Liver (tissue), 9 donors: Measurements from ENCODE around the gene CA11. TPM values are rescaled to one million over a fixed set of nuclear protein-coding genes. Genes with fewer than 3 reads are reported as not detected.

Experiments
- DNase-seq: peaks from one replicate; pipeline ENCODE4 v3.0.0-alpha.2; 2017; ENCODE audit warnings: low spot score
- H3K27ac ChIP-seq, 2 donors: one replicate each; pipeline ENCODE4 v1.7.0; 2013; ENCODE audit warnings: inconsistent platforms in 2 of 2, low read length in 2 of 2, control low read depth in 1 of 2, low read depth in 1 of 2, mild to moderate bottlenecking in 1 of 2
- H3K27me3 ChIP-seq, 4 donors: one replicate each; pipeline versions ENCODE4 v1.6.1 to v1.7.0; 2013; ENCODE audit warnings: low read length in 3 of 4, inconsistent platforms in 1 of 4, mild to moderate bottlenecking in 1 of 4, moderate library complexity in 1 of 4; ENCODE audit not compliant: control insufficient read depth in 4 of 4, insufficient read depth in 4 of 4
- H3K36me3 ChIP-seq, 4 donors: one replicate each; pipeline versions ENCODE4 v1.6.1 to v1.7.0; 2013; ENCODE audit warnings: low read length in 3 of 4, mild to moderate bottlenecking in 3 of 4, low read depth in 1 of 4, moderate library complexity in 1 of 4; ENCODE audit not compliant: control insufficient read depth in 4 of 4, insufficient read depth in 3 of 4
- H3K4me1 ChIP-seq, 4 donors: one replicate each; pipeline versions ENCODE4 v1.6.1 to v1.7.0; 2013; ENCODE audit warnings: low read length in 3 of 4, mild to moderate bottlenecking in 3 of 4, moderate library complexity in 1 of 4; ENCODE audit not compliant: control insufficient read depth in 4 of 4, insufficient read depth in 4 of 4
- H3K4me3 ChIP-seq, 3 donors: one replicate each; pipeline versions ENCODE4 v1.6.1 to v1.7.0; 2013; ENCODE audit warnings: low read length in 3 of 3, control low read depth in 1 of 3, low read depth in 1 of 3, mild to moderate bottlenecking in 1 of 3
- H3K9ac ChIP-seq, 2 donors: one replicate each; pipeline ENCODE4 v1.7.0; 2013; ENCODE audit warnings: low read length in 2 of 2, mild to moderate bottlenecking in 2 of 2, moderate library complexity in 2 of 2, control low read depth in 1 of 2, low read depth in 1 of 2
- H3K9me3 ChIP-seq, 4 donors: one replicate each; pipeline versions ENCODE4 v1.6.1 to v1.7.0; 2013; ENCODE audit warnings: low read length in 3 of 4; ENCODE audit not compliant: control insufficient read depth in 4 of 4
- ATF3 ChIP-seq: IDR thresholded peaks from 2 replicates; pipeline ENCODE4 v1.6.1; 2016; ENCODE audit warnings: antibody characterized with exemption
- FOXA1 ChIP-seq: IDR thresholded peaks from 2 replicates; pipeline ENCODE4 v1.6.1; 2016; ENCODE audit warnings: antibody characterized with exemption
- GABPA ChIP-seq, 2 donors: IDR thresholded peaks in 1 of 2; conservative IDR thresholded peaks in 1 of 2; 2 replicates each; pipeline ENCODE4 v1.6.1; 2016; ENCODE audit warnings: antibody characterized with exemption in 2 of 2, mild to moderate bottlenecking in 1 of 2, moderate library complexity in 1 of 2
- HNF4A ChIP-seq, 2 donors: conservative IDR thresholded peaks; 2 replicates each; pipeline ENCODE4 v1.6.1; 2016; ENCODE audit warnings: antibody characterized with exemption in 2 of 2, mild to moderate bottlenecking in 2 of 2
- RAD21 ChIP-seq, 2 donors: IDR thresholded peaks; 2 replicates each; pipeline ENCODE4 v1.6.1; 2016; ENCODE audit warnings: antibody characterized with exemption in 2 of 2, mild to moderate bottlenecking in 2 of 2
- RXRA ChIP-seq, 2 donors: IDR thresholded peaks; 2 replicates each; pipeline ENCODE4 v1.6.1; 2017 to 2018; ENCODE audit warnings: antibody characterized with exemption in 2 of 2, mild to moderate bottlenecking in 1 of 2
- SP1 ChIP-seq: IDR thresholded peaks from 2 replicates; pipeline ENCODE4 v1.6.1; 2018; ENCODE audit warnings: antibody characterized with exemption, mild to moderate bottlenecking
- WGBS: extraction: QIAGEN DNeasy Blood & Tissue Kit; methylation state at CpG from one replicate; pipeline ENCODE4 v1.1.7; 2013; 5-methylcytosine and 5-hydroxymethylcytosine counted together
- polyA plus RNA-seq, 2 donors: library from polyadenylated mRNA; stranded (reverse) in 1 of 2; unstranded in 1 of 2; fragments of 200-250 nt in 1 of 2; fragments of >200 nt in 1 of 2; fragmentation: Nextera tagmentation in 1 of 2; extraction: Ambion mirVana in 1 of 2; gene quantifications; one replicate each; pipeline versions ENCODE4 v1.2.1 to v1.2.3, GENCODE V29; 2013 to 2015
- total RNA-seq, 2 donors: library from RNA; depleted of rRNA; stranded (reverse); fragments of >200 nt; gene quantifications; one replicate each; pipeline ENCODE4 v1.2.3, GENCODE V29; 2014
- TF ChIP-seq, protein P1 (sequence below): fragments of 150-350 bp; IDR thresholded peaks from 2 replicates; pipeline ENCODE4 v1.5.1; 2017; ENCODE audit warnings: improper control_type of control experiment, low read depth, low read length; ENCODE audit not compliant: missing input control
- TF ChIP-seq, protein P2 (sequence below): IDR thresholded peaks from 2 replicates; pipeline ENCODE4 v1.6.1; 2016; ENCODE audit warnings: antibody characterized with exemption, mild to moderate bottlenecking
- TF ChIP-seq, protein P3 (sequence below): IDR thresholded peaks from 2 replicates; pipeline ENCODE4 v1.6.1; 2016; ENCODE audit warnings: antibody characterized with exemption
- donor health status: healthy.
- donor health status: healthy.
- donor health status: healthy.
- donor health status: healthy.
- donor health status: healthy.

The CA11 gene
- total and polyA plus RNA-seq, 4 donors = 0.09 to 1.1 (median 0.34) TPM

GRCh38 chr19:48629297-48629598 is 16.7 kb downstream of the CA11 start:
- H3K9ac ChIP-seq = no peak overlapping the region
- H3K9me3 ChIP-seq = no peaks in the 10 kb centered on the region
- H3K4me3 ChIP-seq = no peak overlapping the region
- TF ChIP-seq, protein P1, sequence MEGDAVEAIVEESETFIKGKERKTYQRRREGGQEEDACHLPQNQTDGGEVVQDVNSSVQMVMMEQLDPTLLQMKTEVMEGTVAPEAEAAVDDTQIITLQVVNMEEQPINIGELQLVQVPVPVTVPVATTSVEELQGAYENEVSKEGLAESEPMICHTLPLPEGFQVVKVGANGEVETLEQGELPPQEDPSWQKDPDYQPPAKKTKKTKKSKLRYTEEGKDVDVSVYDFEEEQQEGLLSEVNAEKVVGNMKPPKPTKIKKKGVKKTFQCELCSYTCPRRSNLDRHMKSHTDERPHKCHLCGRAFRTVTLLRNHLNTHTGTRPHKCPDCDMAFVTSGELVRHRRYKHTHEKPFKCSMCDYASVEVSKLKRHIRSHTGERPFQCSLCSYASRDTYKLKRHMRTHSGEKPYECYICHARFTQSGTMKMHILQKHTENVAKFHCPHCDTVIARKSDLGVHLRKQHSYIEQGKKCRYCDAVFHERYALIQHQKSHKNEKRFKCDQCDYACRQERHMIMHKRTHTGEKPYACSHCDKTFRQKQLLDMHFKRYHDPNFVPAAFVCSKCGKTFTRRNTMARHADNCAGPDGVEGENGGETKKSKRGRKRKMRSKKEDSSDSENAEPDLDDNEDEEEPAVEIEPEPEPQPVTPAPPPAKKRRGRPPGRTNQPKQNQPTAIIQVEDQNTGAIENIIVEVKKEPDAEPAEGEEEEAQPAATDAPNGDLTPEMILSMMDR = no peak
- TF ChIP-seq, protein P2, sequence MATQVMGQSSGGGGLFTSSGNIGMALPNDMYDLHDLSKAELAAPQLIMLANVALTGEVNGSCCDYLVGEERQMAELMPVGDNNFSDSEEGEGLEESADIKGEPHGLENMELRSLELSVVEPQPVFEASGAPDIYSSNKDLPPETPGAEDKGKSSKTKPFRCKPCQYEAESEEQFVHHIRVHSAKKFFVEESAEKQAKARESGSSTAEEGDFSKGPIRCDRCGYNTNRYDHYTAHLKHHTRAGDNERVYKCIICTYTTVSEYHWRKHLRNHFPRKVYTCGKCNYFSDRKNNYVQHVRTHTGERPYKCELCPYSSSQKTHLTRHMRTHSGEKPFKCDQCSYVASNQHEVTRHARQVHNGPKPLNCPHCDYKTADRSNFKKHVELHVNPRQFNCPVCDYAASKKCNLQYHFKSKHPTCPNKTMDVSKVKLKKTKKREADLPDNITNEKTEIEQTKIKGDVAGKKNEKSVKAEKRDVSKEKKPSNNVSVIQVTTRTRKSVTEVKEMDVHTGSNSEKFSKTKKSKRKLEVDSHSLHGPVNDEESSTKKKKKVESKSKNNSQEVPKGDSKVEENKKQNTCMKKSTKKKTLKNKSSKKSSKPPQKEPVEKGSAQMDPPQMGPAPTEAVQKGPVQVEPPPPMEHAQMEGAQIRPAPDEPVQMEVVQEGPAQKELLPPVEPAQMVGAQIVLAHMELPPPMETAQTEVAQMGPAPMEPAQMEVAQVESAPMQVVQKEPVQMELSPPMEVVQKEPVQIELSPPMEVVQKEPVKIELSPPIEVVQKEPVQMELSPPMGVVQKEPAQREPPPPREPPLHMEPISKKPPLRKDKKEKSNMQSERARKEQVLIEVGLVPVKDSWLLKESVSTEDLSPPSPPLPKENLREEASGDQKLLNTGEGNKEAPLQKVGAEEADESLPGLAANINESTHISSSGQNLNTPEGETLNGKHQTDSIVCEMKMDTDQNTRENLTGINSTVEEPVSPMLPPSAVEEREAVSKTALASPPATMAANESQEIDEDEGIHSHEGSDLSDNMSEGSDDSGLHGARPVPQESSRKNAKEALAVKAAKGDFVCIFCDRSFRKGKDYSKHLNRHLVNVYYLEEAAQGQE = no peak
- TF ChIP-seq RAD21 (IDR thresholded peaks at IDR 0.05) (no peak), FOXA1 (no peak), GABPA (IDR thresholded peaks at IDR 0.05 in 1 of 2, conservative IDR thresholded peaks at IDR 0.05 in 1 of 2) (no peak), HNF4A (conservative IDR thresholded peaks at IDR 0.05) (no peak)
- peaks cover 0 to 7% (median 1%) of the 10 kb centered on the region in 4 donors for H3K36me3 ChIP-seq
- no peaks in the 10 kb centered on the region for H3K27me3 ChIP-seq
- peaks cover 17 to 69% (median 43%) of the 10 kb centered on the region in 4 donors for H3K4me1 ChIP-seq
- peak; percentile 33 for DNase-seq
- WGBS = 94% methylated on average over 22 of the region's 22 CpGs
- no peak overlapping the region for H3K27ac ChIP-seq

DNA sequence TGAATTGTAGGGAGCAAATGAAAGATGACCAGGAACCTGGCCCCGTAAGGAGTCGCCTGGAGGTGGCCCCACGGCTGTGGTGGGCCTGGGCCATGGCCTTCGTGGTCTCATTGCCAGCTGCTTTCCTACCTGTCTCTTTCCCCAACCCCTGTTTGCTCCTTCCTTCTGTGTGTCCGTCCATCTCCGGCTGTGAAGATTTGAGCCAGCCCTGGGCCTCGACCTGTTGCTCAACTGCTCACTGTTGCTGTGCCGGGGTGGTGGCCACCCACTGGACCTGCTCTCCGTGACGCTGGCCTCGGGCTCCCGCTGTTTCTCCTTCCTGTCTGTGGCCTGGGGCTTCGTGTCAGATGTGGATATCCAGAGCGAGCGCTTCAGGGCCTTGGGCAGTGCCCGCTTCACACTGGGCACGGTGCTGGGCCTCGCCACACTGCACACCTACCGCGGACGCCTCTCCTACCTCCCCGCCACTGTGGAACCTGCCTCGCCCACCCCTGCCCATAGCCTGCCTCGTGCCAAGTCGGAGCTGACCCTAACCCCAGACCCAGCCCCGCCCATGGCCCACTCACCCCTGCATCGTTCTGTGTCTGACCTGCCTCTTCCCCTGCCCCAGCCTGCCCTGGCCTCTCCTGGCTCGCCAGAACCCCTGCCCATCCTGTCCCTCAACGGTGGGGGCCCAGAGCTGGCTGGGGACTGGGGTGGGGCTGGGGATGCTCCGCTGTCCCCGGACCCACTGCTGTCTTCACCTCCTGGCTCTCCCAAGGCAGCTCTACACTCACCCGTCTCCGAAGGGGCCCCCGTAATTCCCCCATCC is 17.3 kb downstream of the CA11 start:
- H3K4me3 ChIP-seq = no peak overlapping the region
- H3K27ac ChIP-seq = peak overlapping the region; percentile 18 to 39
- TF ChIP-seq, protein P3, sequence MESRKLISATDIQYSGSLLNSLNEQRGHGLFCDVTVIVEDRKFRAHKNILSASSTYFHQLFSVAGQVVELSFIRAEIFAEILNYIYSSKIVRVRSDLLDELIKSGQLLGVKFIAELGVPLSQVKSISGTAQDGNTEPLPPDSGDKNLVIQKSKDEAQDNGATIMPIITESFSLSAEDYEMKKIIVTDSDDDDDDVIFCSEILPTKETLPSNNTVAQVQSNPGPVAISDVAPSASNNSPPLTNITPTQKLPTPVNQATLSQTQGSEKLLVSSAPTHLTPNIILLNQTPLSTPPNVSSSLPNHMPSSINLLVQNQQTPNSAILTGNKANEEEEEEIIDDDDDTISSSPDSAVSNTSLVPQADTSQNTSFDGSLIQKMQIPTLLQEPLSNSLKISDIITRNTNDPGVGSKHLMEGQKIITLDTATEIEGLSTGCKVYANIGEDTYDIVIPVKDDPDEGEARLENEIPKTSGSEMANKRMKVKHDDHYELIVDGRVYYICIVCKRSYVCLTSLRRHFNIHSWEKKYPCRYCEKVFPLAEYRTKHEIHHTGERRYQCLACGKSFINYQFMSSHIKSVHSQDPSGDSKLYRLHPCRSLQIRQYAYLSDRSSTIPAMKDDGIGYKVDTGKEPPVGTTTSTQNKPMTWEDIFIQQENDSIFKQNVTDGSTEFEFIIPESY = no peak
- TF ChIP-seq ATF3 (no peak), RAD21 (IDR thresholded peaks at IDR 0.05) (no peak), RXRA (IDR thresholded peaks at IDR 0.05) (no peak), SP1 (no peak), FOXA1 (no peak)
- TF ChIP-seq, protein P1 = no peak
- H3K9me3 ChIP-seq = no peaks in the 10 kb centered on the region
- no peak overlapping the region for H3K9ac ChIP-seq
- no peaks in the 10 kb centered on the region for H3K27me3 ChIP-seq
- peaks cover 0 to 7% (median 1%) of the 10 kb centered on the region in 4 donors for H3K36me3 ChIP-seq
- peak; percentile 35 for DNase-seq
- WGBS = 75% methylated on average over 34 of the region's 34 CpGs
- peaks cover 12 to 69% (median 41%) of the 10 kb centered on the region in 4 donors for H3K4me1 ChIP-seq
